SK-N-MC (cell line): Measurements from ENCODE around the gene ARVCF.

ENCODE experiments used
- EZH2 ChIP-seq: fragments of 200-600 bp; sonication (generic); IDR thresholded peaks from one replicate; pipeline ENCODE4 v1.6.1; 2017; ENCODE audit warnings: antibody characterized with exemption
- POLR2AphosphoS5 ChIP-seq: IDR thresholded peaks from 2 replicates; pipeline ENCODE4 v1.6.1; 2012; ENCODE audit warnings: mild to moderate bottlenecking, low read depth, low read length, borderline replicate concordance

DNA sequence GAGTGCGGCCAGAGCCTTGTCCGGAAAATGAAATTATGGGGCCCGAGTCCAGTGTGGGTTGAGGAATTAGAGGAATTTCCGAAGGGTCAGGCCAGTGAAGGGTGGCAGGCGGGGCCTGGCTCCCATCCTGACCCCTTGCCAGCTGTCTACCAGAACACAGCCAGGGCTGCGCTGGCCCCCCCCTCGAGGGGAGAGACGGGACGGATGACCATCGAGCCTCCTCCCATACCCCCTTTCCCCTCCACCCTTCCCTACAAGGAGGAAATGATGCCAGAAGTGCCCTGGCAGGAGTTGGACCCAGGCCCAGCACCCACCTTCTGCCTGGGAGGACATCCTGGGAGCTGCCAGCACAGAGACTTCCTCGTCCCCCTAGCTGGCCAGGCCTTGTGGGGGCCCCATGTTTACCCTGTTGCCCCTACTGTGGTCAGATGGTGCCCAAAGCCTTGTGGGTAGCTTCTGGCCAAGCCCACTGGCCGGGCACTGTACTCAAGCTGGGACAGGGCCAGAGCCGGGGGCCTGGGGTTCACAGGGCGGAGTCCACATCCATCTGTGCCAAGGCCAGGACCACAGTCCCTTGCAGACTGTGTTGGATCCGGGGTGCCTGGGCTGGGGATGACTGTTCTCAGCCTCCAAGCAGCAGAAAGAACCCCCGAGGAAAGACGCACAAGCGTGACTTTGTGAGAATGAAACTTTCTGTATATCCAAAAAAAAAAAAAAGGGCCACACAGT is 20.8 kb downstream of the ARVCF start:
- TF ChIP-seq EZH2 (no peak), POLR2AphosphoS5 (no peak)
